T-helper 1 cell treated with Interleukin-12 subunit alpha and Interleukin-12 subunit beta and Interleukin-4 antibody, amounts not matched to agents 30 ng/mL and 1 ng/mL, for 36 hours (primary cell): Measurements from ENCODE around the gene AKT1S1. TPM values are rescaled to one million over a fixed set of nuclear protein-coding genes. Genes with fewer than 3 reads are reported as not detected.
"Not testable (repeated sequence)": the region's sequence is repeated elsewhere in the genome, so short reads cannot be mapped to it uniquely, and the experiment has no call there.

Experiments used
- intact Hi-C: fragments of 100-400 bp; cut with micrococcal nuclease; formaldehyde crosslinking; loops from one replicate; pipeline ENCODE4 v1.15.1; 2024
- total RNA-seq: library from RNA; stranded (reverse); gene quantifications from 2 replicates; pipeline ENCODE4 v1.2.3, GENCODE V29; 2022

The AKT1S1 gene
- total RNA-seq, result 20.1 and 20.4 TPM in 2 replicates

DNA sequence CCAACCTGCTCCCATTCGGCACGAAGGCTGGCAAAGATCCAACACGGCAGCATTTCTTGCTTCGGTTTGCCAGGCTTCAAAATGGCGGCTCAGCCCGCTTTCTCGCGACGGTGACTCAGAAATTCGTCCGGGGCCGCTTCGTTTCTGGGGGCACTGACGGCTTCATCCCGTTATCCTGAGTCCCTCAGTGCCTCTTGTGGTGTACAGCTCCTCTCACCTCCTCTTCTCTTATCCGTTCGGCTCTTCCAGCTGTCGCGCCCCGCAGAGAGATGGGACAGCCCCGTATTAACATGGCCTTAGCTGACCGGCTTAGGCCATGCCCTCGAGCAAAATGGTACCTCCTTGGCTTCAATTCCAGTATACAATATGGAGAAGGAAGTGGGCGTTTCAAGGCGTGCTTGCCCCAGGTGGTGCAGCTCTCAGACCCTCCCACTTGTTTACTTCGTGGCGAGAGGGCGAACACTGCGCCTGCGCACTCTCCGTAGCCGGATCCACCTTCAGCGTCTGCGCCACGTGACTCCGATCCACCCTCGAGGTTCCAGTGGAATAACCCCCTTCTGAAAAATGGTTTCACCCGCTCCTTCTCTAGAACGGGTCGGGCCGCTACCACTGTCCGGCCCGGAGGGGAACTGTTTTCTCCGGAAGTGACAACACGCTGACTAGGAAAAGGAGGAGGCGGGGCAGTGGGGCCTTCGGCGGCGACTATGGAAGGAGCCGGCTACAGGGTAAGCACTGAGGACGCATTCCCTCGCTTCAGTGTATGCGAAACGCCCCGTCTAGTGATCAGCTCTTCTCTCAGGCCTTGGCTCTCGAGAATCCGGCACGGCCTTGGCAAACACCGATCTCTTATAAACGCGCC is at the start of gene AKT1S1, which contains the start of gene TBC1D17:
AKT1S1 (minus strand) TSS at position 336 of the 859 bp plus-strand sequence. CDS start 4,060 bp downstream, outside the sequence.
TBC1D17 (plus strand) TSS at position 683 of the 859 bp plus-strand sequence; CDS start at position 705, 22 bp downstream.
- intact Hi-C loops, result loop anchor here (1.0 to 10.0 kb wide), 19 partner anchors 8 to 1385 kb away; partner anchors contain the start of genes ALDH16A1, ATF5, FLT3LG and FUZ

DNA sequence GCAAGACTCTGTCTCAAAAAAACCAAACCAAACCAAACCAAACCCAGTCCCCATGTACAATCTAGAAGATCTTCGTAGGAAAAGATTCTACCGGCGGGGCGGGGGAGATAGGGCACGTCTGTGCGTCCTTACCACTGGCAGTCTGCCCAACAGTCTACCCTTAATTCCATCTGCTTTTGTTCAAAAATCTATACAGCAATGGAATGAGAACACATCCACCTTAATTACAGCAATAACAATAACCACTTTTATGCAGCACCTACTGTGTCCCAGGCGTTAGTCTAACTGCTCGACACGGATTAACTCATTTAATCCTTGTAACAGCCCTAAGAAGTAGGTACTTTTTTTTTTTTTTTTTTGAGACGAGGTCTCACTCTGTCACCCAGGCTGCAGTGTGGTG is 49.4 kb upstream of the AKT1S1 start:
- intact Hi-C loops, result no loop called here

GRCh38 chr19:49925486-49925885 is 48.3 kb upstream of the AKT1S1 start:
- intact Hi-C loops, result no loop called here

GRCh38 chr19:49924881-49925210 is 47.7 kb upstream of the AKT1S1 start:
- intact Hi-C loops, result not testable (repeated sequence)

GRCh38 chr19:49924004-49924880 is 47.1 kb upstream of the AKT1S1 start:
- intact Hi-C loops, result no loop called here

DNA sequence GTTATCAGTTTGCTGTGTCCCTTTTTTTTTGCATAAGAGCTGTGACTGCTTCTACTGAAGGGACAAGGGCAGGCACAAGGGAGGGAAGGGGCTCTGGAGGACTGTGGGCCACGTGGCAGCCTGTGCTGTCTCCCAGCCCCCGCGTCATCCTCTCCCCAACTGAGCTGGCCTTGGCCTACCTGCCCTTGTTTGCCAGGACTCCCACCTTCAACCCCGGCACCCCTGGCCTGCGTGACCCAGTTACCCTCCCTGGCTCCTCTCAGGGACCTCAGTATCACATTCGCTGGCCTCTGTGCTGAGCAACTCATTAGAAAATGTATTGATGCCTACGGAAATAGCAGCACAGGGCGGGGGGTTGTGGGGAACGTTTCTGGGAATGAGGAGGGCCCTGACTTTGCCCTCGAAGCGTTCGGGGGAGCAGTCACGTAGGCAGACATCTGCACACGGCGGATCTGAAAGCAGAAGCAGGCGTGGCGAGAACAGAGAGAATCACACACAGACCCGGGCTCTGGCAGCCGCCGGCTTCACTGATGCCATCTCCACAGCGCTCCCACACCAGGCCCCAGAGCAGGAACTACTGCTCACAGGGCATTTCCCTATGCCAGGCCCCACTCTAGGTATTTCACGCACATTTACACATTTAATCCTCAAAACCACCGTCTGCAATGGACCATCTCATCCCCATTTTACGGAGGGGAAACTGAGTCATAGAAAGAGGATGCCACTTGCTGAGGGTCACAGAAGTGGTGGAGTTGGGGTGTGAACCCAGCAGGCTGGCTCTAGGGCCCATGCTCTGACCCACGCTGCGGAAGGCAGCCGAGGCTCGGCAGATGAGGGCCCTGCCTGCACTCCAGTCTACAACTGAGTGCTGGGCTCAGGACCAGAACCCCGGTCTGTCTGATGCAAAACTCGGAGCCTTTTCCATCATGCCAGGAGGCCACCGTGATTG is 46.2 kb upstream of the AKT1S1 start:
- intact Hi-C loops, result no loop called here

- intact Hi-C loops, result no loop called here
These were observed 45.0 kb upstream of the AKT1S1 start for GRCh38 chr19:49921871-49922795.

GRCh38 chr19:49920624-49921363 is 43.6 kb upstream of the AKT1S1 start:
- intact Hi-C loops, result no loop called here

DNA sequence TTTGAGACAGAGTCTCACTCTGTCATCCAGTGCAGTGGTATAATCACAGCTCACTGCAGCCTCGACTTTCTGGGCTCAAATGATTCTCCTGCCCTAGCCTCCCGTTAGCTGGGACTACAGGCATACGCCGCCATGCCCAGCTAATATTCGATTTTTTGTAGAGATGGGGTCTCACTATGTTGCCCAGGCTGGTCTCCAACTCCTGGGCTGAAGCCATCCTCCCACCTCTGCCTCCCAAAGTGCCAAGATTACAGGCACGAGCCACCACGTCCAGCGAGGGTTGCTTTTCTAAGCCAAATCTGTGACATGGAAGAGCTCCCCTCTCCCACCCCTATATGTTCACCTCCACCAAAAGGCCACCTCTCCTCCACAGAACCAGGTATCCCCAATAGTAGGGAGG is 40.9 kb upstream of the AKT1S1 start:
- intact Hi-C loops, result no loop called here

DNA sequence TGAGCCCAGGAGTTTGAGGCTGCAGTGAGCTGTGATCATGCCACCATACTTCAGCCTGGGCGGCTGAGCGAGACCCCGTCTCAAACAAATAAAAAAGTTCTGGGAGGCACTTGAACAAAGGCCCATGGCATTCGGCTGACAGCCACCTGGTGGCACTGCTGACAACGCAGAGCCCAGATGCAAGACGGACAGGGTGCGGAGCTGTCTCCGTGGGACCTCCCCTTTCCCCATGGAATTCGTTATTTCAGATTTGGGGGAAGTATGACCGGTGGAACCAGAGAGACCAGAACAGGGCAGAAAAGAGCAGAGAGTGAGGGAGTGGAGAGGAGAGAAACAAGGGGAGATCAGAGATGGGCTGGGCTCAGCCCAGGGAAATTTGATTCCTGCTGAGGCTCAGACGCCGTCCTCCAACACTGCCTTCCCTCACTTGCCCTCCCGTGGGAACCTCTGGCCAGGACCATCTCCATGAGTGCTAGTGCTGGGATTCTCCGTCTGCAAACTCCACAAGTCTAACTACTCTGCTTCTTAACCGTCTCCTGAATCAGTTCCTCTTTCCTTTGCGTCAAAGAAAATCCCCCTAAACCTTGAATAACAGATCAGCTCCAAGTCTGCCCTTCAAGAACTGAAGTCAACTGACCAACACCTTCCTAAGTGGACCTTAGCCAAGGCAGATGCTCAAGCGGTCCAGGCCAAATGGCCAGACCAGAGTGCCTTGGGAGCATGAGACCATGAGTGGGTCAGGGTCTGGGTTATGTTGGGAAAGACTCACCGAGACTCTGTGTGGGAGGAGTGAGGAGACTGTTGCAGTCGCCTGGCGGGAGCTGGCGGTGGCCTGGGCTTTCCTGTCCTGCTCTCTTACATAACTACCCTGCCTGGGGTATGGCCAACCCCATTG is 39.9 kb upstream of the AKT1S1 start:
- intact Hi-C loops, result no loop called here

- intact Hi-C loops, result no loop called here
These were observed 38.1 kb upstream of the AKT1S1 start for GRCh38 chr19:49915271-49915670.

- intact Hi-C loops, result no loop called here
These were observed 36.6 kb upstream of the AKT1S1 start for GRCh38 chr19:49913720-49914119.

GRCh38 chr19:49912965-49913685 is 36.0 kb upstream of the AKT1S1 start:
- intact Hi-C loops, result no loop called here

DNA sequence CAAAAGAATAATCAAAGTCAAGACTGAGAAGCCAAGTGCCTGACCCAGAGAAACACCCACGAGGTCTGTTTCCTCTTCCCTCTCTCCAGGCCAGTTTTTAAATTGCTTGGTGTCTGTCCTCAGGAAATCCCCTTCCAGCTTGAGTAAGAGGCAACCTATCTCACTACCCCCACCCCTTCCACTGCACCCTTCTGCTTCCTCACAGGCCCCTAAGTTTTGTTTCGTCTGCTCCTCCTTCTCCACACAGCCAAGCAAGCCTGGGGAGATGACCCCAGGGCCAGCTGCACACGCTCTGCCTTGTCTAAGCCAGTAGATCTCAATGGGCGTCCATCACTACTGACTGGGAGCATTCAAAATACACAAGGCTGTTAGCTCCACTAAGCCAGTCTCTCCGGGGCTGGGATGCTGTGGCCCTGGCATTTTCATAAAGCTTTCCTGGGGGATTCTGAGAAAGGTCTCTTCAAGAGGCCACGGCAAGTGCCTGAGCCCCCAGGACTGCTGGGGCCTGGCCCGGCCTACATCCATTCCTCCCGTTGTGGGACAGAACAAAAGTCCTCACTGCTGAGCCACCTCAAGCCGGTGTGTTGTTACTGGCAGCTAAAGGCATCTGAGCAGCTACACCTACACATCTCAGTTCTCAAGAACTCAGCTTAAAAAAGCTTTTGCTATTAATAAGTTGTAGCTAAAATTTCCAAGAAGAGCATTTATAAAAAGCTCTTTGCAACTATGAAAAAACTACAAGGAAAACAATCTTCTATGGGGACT is 34.4 kb upstream of the AKT1S1 start:
- intact Hi-C loops, result loop anchor here (2.0 kb wide), 2 partner anchors 15 to 17 kb away; partner anchors contain the start of genes ATF5, IL4I1 and NUP62

GRCh38 chr19:49910179-49910578 is 33.0 kb upstream of the AKT1S1 start:
- intact Hi-C loops, result loop anchor here (2.0 kb wide), 2 partner anchors 13 to 19 kb away; partner anchors contain the start of genes ATF5, IL4I1 and NUP62
